H1 (cell line): Measurements from ENCODE around the gene RARB. TPM values are rescaled to one million over a fixed set of nuclear protein-coding genes. Genes with fewer than 3 reads are reported as not detected.

Experiments used
- CTCF ChIA-PET: fragments of 300-600 bp; sonication (Branson Sonifier 250); formaldehyde crosslinking; loops from one replicate; lab custom pipeline; 2021; ENCODE audit not compliant: partially characterized antibody; lab: Charles Lee
- POLR2A ChIA-PET: fragments of 300-600 bp; sonication (Branson Sonifier 250); formaldehyde crosslinking; loops from one replicate; lab custom pipeline; 2021; ENCODE audit warnings: inconsistent platforms; ENCODE audit not compliant: partially characterized antibody; lab: Charles Lee
- DNase-seq, 2 experiments: peaks; one replicate each; pipeline versions ENCODE4 v3.0.0 to v3.0.0-alpha.2; 2010 to 2022; ENCODE audit warnings: low spot score in 2 of 2, low read depth in 1 of 2, mixed read lengths in 1 of 2
- FAIRE-seq: peaks from 2 replicates; lab custom pipeline; 2011; peaks lifted over from hg19 to GRCh38; lab: Jason Lieb, UNC
- H2AFZ ChIP-seq: 2 replicates; pipeline ENCODE4 v1.8.1; 2012; ENCODE audit warnings: low read length, inconsistent platforms
- H2AK5ac ChIP-seq: 2 replicates; pipeline ENCODE4 v1.6.1; 2013; ENCODE audit warnings: low read depth, low read length
- H2BK120ac ChIP-seq: replicated peaks from 2 replicates; pipeline ENCODE3; 2013; ENCODE audit warnings: low read depth, low read length, inconsistent platforms
- H2BK12ac ChIP-seq: 2 replicates; pipeline ENCODE4 v1.6.1; 2013; ENCODE audit warnings: low read depth, low read length
- H2BK15ac ChIP-seq: 2 replicates; pipeline ENCODE4 v1.6.1; 2013; ENCODE audit warnings: low read length
- H2BK20ac ChIP-seq: 2 replicates; pipeline ENCODE4 v1.6.1; 2013; ENCODE audit warnings: low read length
- H2BK5ac ChIP-seq: 2 replicates; pipeline ENCODE4 v1.6.1; 2013; ENCODE audit warnings: low read depth, low read length
- H3K14ac ChIP-seq: 2 replicates; pipeline ENCODE4 v1.6.1; 2013; ENCODE audit warnings: inconsistent platforms; ENCODE audit not compliant: insufficient read length
- H3K18ac ChIP-seq: 2 replicates; pipeline ENCODE4 v1.6.1; 2013; ENCODE audit warnings: low read length; ENCODE audit errors: extremely low read depth
- H3K23ac ChIP-seq: 2 replicates; pipeline ENCODE4 v1.6.1; 2013; ENCODE audit warnings: inconsistent platforms; ENCODE audit not compliant: insufficient read length
- H3K23me2 ChIP-seq: 2 replicates; pipeline ENCODE4 v1.6.1; 2013; ENCODE audit warnings: low read depth, low read length
- H3K27ac ChIP-seq: 2 replicates; pipeline ENCODE4 v1.6.1; 2011; ENCODE audit warnings: low read depth, low read length, inconsistent platforms
- H3K27me3 ChIP-seq, 4 experiments: replicated peaks in 1 of 4; 1 replicate in 1 of 4; 2 replicates in 3 of 4; pipeline versions ENCODE4 v1.6.1 to v1.8.1; 2011 to 2013; ENCODE audit warnings: low read length in 3 of 4, mild to moderate bottlenecking in 3 of 4, inconsistent platforms in 2 of 4, mixed read lengths in 2 of 4, moderate library complexity in 1 of 4; ENCODE audit not compliant: control insufficient read depth in 3 of 4, insufficient read depth in 3 of 4; ENCODE audit errors: extremely low read depth in 1 of 4
- H3K36me3 ChIP-seq, 4 experiments: 2 replicates each; pipeline versions ENCODE4 v1.6.1 to v1.8.1; 2011 to 2013; ENCODE audit warnings: mild to moderate bottlenecking in 4 of 4, low read length in 3 of 4, moderate library complexity in 2 of 4, control low read depth in 1 of 4, inconsistent platforms in 1 of 4; ENCODE audit not compliant: insufficient read depth in 4 of 4, control insufficient read depth in 2 of 4
- H3K4ac ChIP-seq: replicated peaks from 2 replicates; pipeline ENCODE3; 2013; ENCODE audit warnings: low read length, low read depth, mixed read lengths, inconsistent platforms; ENCODE audit not compliant: insufficient read length
- H3K4me1 ChIP-seq, 4 experiments: replicated peaks in 1 of 4; 1 replicate in 1 of 4; 2 replicates in 3 of 4; pipeline versions ENCODE4 v1.6.1 to v1.8.1; 2011 to 2013; ENCODE audit warnings: low read length in 3 of 4, inconsistent platforms in 2 of 4, mixed read lengths in 1 of 4; ENCODE audit not compliant: insufficient read depth in 4 of 4, control insufficient read depth in 3 of 4
- H3K4me2 ChIP-seq, 2 experiments: 2 replicates each; pipeline versions ENCODE4 v1.6.1 to v1.8.1; 2011 to 2013; ENCODE audit warnings: low read depth in 2 of 2, low read length in 2 of 2, control low read depth in 1 of 2, inconsistent platforms in 1 of 2, mild to moderate bottlenecking in 1 of 2; ENCODE audit not compliant: insufficient read depth in 1 of 2
- H3K4me3 ChIP-seq, 4 experiments: fragments of 200-600, 300-600 bp in 1 of 4; sonication (generic), shearing (Covaris generic), sonication (Bioruptor Twin) in 1 of 4; 2 replicates each; pipeline versions ENCODE4 v1.5.1 to v1.8.1; 2011 to 2016; ENCODE audit warnings: low read length in 4 of 4, low read depth in 3 of 4, control low read depth in 2 of 4, inconsistent platforms in 2 of 4, mild to moderate bottlenecking in 2 of 4, mixed read lengths in 1 of 4, moderate library complexity in 1 of 4; ENCODE audit not compliant: insufficient read depth in 2 of 4; ENCODE audit errors: extremely low read depth in 1 of 4
- H3K56ac ChIP-seq: replicated peaks from 2 replicates; pipeline ENCODE3; 2013; ENCODE audit warnings: low read depth, mild to moderate bottlenecking, mixed read lengths, low read length, inconsistent platforms; ENCODE audit not compliant: insufficient read length
- H3K79me1 ChIP-seq: 2 replicates; pipeline ENCODE4 v1.6.1; 2013; ENCODE audit warnings: low read depth, low read length, control low read depth
- H3K79me2 ChIP-seq, 2 experiments: 2 replicates each; pipeline versions ENCODE4 v1.6.1 to v1.8.1; 2012 to 2013; ENCODE audit warnings: low read length in 2 of 2, mild to moderate bottlenecking in 2 of 2, inconsistent platforms in 1 of 2; ENCODE audit not compliant: insufficient read depth in 2 of 2, control insufficient read depth in 1 of 2
- H3K9ac ChIP-seq, 4 experiments: replicated peaks in 1 of 4; 1 replicate in 1 of 4; 2 replicates in 3 of 4; pipeline versions ENCODE4 v1.6.1 to v1.8.1; 2011 to 2013; ENCODE audit warnings: low read depth in 3 of 4, low read length in 3 of 4, control low read depth in 2 of 4, mild to moderate bottlenecking in 2 of 4, moderate library complexity in 2 of 4, inconsistent platforms in 1 of 4; ENCODE audit errors: extremely low read depth in 1 of 4
- H3K9me3 ChIP-seq, 2 experiments: 2 replicates each; pipeline versions ENCODE4 v1.6.1 to v1.8.1; 2012 to 2013; ENCODE audit warnings: mild to moderate bottlenecking in 2 of 2, moderate library complexity in 2 of 2, control low read depth in 1 of 2, inconsistent platforms in 1 of 2, low read depth in 1 of 2, low read length in 1 of 2, mixed read lengths in 1 of 2; ENCODE audit not compliant: insufficient read depth in 2 of 2
- H4K20me1 ChIP-seq, 2 experiments: replicated peaks in 1 of 2; 2 replicates each; pipeline versions ENCODE3 to v1.8.1; 2011 to 2013; ENCODE audit warnings: inconsistent platforms in 2 of 2, low read length in 2 of 2, mild to moderate bottlenecking in 1 of 2; ENCODE audit not compliant: insufficient read depth in 2 of 2, control insufficient read depth in 1 of 2
- H4K5ac ChIP-seq: 2 replicates; pipeline ENCODE4 v1.6.1; 2013; ENCODE audit warnings: low read length, low read depth, mixed read lengths, inconsistent platforms; ENCODE audit not compliant: insufficient read length
- H4K8ac ChIP-seq: 2 replicates; pipeline ENCODE4 v1.8.0; 2013; ENCODE audit warnings: mild to moderate bottlenecking, moderate library complexity, low read length, inconsistent platforms; ENCODE audit not compliant: insufficient read depth; ENCODE audit errors: extremely low read depth
- H4K91ac ChIP-seq: replicated peaks from 2 replicates; pipeline ENCODE3; 2013; ENCODE audit warnings: low read length, mixed read lengths, inconsistent platforms; ENCODE audit not compliant: insufficient read length
- CBX8 ChIP-seq: fragments of 300-800, 300-1000 bp; sonication (generic); IDR thresholded peaks from 2 replicates; pipeline ENCODE4 v1.7.1; 2016; ENCODE audit warnings: low read depth, low read length, borderline replicate concordance
- KDM4A ChIP-seq: IDR thresholded peaks from one replicate; pipeline ENCODE4 v1.7.1; 2012; ENCODE audit warnings: low read depth, mild to moderate bottlenecking, moderate library complexity, low read length, inconsistent platforms; ENCODE audit not compliant: severe bottlenecking
- POLR2AphosphoS5 ChIP-seq: IDR thresholded peaks from 2 replicates; pipeline ENCODE4 v1.6.1; 2011; ENCODE audit warnings: low read depth, low read length
- WGBS, 2 experiments: shearing (Covaris generic) in 1 of 2; methylation state at CpG; one replicate each; pipeline versions ENCODE4 v1.1.6 to v1.1.7; 2013 to 2015; ENCODE audit warnings: low lambda C conversion rate in 2 of 2, mixed read lengths in 2 of 2, inconsistent platforms in 1 of 2, low coverage in 1 of 2, missing lambda C conversion rate in 1 of 2; ENCODE audit not compliant: insufficient replicate concordance in 2 of 2, insufficient coverage in 1 of 2, insufficient read length in 1 of 2; ENCODE audit errors: extremely low coverage in 1 of 2, missing lambda C conversion rate in 1 of 2; 5-methylcytosine and 5-hydroxymethylcytosine counted together
- polyA plus RNA-seq, 7 experiments: library from polyadenylated mRNA; depleted of rRNA in 3 of 7; stranded (reverse) in 5 of 7; unstranded in 2 of 7; fragments of >200 nt in 5 of 7; fragments of 200-250 nt in 2 of 7; gene quantifications; 1 replicate in 5 of 7; 2 replicates in 1 of 7; 4 replicates in 1 of 7; pipeline versions ENCODE4 v1.2.1 to v1.2.3, GENCODE V29; 2011 to 2013; ENCODE audit warnings: missing spikeins in 2 of 7, mixed read lengths in 2 of 7
- total RNA-seq: library from RNA; stranded (reverse); fragmentation: NEBNext Ultra II Directional; extraction: Animal tissue kit (Norgen Biotek cat#: 25700); gene quantifications from 2 replicates; pipeline ENCODE4 v1.2.1, GENCODE V29; 2021
- TF ChIP-seq, protein P1 (sequence below), 3 experiments: IDR thresholded peaks; 1 replicate in 2 of 3; 2 replicates in 1 of 3; pipeline versions ENCODE4 v1.5.1 to v1.6.1; 2011; ENCODE audit warnings: low read length in 3 of 3, mild to moderate bottlenecking in 3 of 3, inconsistent platforms in 2 of 3, low read depth in 1 of 3, moderate library complexity in 1 of 3; ENCODE audit not compliant: insufficient read depth in 1 of 3; ENCODE audit errors: control extremely low read depth in 1 of 3

The RARB gene
- total and polyA plus RNA-seq, 2 of the 8 experiments (the other 6 are each of a cell fraction or from before 2014, with no cell fraction given): 0.15 to 0.22 TPM

DNA sequence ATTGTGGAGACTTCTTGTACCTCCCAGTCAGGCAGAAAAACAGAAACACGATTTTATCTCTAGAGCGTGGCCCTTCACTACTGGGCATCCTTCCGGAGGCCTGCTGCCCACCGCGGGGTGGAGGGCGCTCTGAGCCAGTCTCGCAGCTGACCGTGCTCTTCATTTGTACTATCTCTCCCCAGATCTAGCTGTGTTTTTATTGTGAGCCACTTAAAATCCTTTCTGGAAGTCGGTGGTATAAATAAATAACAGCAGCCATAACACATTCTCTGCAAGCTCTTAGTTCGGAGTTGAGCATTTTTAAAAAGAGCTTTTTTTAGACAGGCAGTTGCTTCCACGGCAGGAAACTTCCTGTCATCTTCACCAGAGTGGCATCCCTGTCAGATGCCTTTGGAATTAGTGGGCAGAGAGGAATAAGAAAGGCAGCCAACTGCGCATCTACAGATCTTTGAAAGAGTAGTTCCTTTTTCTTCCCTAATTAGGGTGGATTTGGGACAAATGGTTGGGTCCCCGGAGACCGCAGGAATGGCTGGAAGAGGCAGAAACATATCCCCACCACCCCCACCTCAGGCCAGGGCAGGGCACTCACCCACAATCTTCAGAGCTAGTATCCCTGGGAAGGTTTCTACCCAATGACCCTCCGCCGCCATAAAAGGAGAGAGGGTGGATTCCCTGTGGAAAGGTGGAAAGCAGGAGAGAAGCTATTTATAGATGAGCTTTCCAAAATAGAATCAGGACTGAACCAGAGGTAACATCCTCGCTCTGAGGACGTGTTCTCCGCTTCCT lies 145.5 kb downstream of the RARB start:
- Histone ChIP-seq H2AFZ (no peak overlapping the region), H2AK5ac (no peak overlapping the region), H3K23ac (no peak overlapping the region), H3K9me3 (no peaks in the 10 kb centered on the region), H3K79me1 (no peaks in the 10 kb centered on the region), H3K18ac (no peak overlapping the region), H2BK20ac (no peak overlapping the region), H2BK120ac (no peak overlapping the region), H4K91ac (no peak overlapping the region), H3K23me2 (no peaks in the 10 kb centered on the region; the same call in 1 of the 2 replicates), H2BK5ac (no peak overlapping the region), H3K4me1 (no peaks in the 10 kb centered on the region; a peak in 1 of 7 replicates), H3K4me2 (no peak overlapping the region), H3K27me3 (no peaks in the 10 kb centered on the region), H3K4ac (no peak overlapping the region), H3K4me3 (no peak overlapping the region), H4K20me1 (no peaks in the 10 kb centered on the region), H2BK12ac (no peak overlapping the region), H4K8ac (no peak overlapping the region), H3K56ac (no peak overlapping the region), H3K14ac (no peak overlapping the region), H4K5ac (no peak overlapping the region), H3K79me2 (no peaks in the 10 kb centered on the region), H3K9ac (no peak overlapping the region), H2BK15ac (no peak overlapping the region), H3K27ac (no peak overlapping the region), H3K36me3 (no peaks in the 10 kb centered on the region)
- no peak for TF ChIP-seq KDM4A
- no peak for TF ChIP-seq CBX8
- TF ChIP-seq POLR2AphosphoS5: no peak
- TF ChIP-seq, protein P1, sequence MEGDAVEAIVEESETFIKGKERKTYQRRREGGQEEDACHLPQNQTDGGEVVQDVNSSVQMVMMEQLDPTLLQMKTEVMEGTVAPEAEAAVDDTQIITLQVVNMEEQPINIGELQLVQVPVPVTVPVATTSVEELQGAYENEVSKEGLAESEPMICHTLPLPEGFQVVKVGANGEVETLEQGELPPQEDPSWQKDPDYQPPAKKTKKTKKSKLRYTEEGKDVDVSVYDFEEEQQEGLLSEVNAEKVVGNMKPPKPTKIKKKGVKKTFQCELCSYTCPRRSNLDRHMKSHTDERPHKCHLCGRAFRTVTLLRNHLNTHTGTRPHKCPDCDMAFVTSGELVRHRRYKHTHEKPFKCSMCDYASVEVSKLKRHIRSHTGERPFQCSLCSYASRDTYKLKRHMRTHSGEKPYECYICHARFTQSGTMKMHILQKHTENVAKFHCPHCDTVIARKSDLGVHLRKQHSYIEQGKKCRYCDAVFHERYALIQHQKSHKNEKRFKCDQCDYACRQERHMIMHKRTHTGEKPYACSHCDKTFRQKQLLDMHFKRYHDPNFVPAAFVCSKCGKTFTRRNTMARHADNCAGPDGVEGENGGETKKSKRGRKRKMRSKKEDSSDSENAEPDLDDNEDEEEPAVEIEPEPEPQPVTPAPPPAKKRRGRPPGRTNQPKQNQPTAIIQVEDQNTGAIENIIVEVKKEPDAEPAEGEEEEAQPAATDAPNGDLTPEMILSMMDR (IDR thresholded peaks at IDR 0.05; ENCODE audit: control extremely low read depth in 1 of 3, insufficient read depth in 1 of 3, low read depth in 1 of 3, low read length in 3 of 3): no peak
- no peak for FAIRE-seq
- 81% methylated on average over 19 of the region's 19 CpGs; no CpG with 5 or more reads in 1 of the 2 experiments for WGBS, 2 experiments
- ChIA-PET CTCF (interaction anchor here (0.5 to 12.1 kb wide), 10 partner anchors 10 to 644 kb away, joined by 3 to 138 read pairs (median 4); no protein-coding TSS in a partner anchor), POLR2A (no interaction called here)
- DNase-seq: no peak
